ENCODE measurements around the gene ADGRL3. TPM values are rescaled to one million over a fixed set of nuclear protein-coding genes. Genes with fewer than 3 reads are reported as not detected.
"Not testable (repeated sequence)": the region's sequence is repeated elsewhere in the genome, so short reads cannot be mapped to it uniquely, and the experiment has no call there.

Gene ADGRL3
- total and polyA plus RNA-seq, 8 donors, result 0.08 to 1.4 (median 0.24) TPM

- intact Hi-C loops (cut with DNase I), result no loop called here
- no peaks in the 10 kb centered on the region for H3K4me1 ChIP-seq
- no peak for TF ChIP-seq CTCF (IDR thresholded peaks at IDR 0.05)
- H3K27ac ChIP-seq, result no peak overlapping the region
- DNase-seq, result no peak
- no peaks in the 10 kb centered on the region for H3K36me3 ChIP-seq
- H3K27me3 ChIP-seq, result no peaks in the 10 kb centered on the region
- FAIRE-seq, result no peak
- WGBS, 2 donors, result 24 to 30% methylated on average over 2 of the region's 2 CpGs
- no peak for ATAC-seq
- no peaks in the 10 kb centered on the region for H3K9me3 ChIP-seq
- H3K4me3 ChIP-seq, result no peak overlapping the region
Observed at GRCh38 chr4:61507091-61507490, 307.0 kb downstream of the ADGRL3 start.

- H3K4me3 ChIP-seq; H3K9me3 ChIP-seq; H3K36me3 ChIP-seq; H3K27ac ChIP-seq; ATAC-seq; H3K27me3 ChIP-seq; H3K4me1 ChIP-seq; FAIRE-seq; intact Hi-C loops (cut with DNase I); DNase-seq: not testable (repeated sequence)
- 77 to 83% methylated on average over 3 of the region's 3 CpGs for WGBS, 2 donors
Observed at GRCh38 chr4:61509721-61510241, 309.7 kb downstream of the ADGRL3 start.

- Histone ChIP-seq H3K4me1 (no peaks in the 10 kb centered on the region), H3K36me3 (no peaks in the 10 kb centered on the region), H3K4me3 (no peak overlapping the region), H3K27me3 (peaks cover 0 to 6% (median 0%) of the 10 kb centered on the region in 4 donors), H3K9me3 (no peaks in the 10 kb centered on the region), H3K27ac (no peak overlapping the region)
- no peak for TF ChIP-seq CTCF (IDR thresholded peaks at IDR 0.05)
- FAIRE-seq (no peak), DNase-seq (no peak), ATAC-seq (peak in 1 of 4 donors; percentile 42)
- intact Hi-C loops (cut with DNase I), result no loop called here
- WGBS, 2 donors, result 38 to 57% methylated on average over 2 of the region's 2 CpGs
Observed at GRCh38 chr4:61511716-61512488, 311.8 kb downstream of the ADGRL3 start.

- H3K4me3 ChIP-seq, result no peak overlapping the region
- TF ChIP-seq CTCF (IDR thresholded peaks at IDR 0.05), result no peak
- no peaks in the 10 kb centered on the region for H3K36me3 ChIP-seq
- WGBS, 2 donors, result 17 to 31% methylated on average over 2 of the region's 2 CpGs
- DNase-seq (no peak), FAIRE-seq (no peak), ATAC-seq (no peak)
- no peaks in the 10 kb centered on the region for H3K4me1 ChIP-seq
- intact Hi-C loops (cut with DNase I), result no loop called here
- no peak overlapping the region for H3K27ac ChIP-seq
- H3K9me3 ChIP-seq, result no peaks in the 10 kb centered on the region
- peaks cover 0 to 6% (median 0%) of the 10 kb centered on the region in 4 donors for H3K27me3 ChIP-seq
Observed at GRCh38 chr4:61514991-61515390, 314.9 kb downstream of the ADGRL3 start.

GRCh38 chr4:61517144-61517543 lies 317.0 kb downstream of the ADGRL3 start:
- H3K4me3 ChIP-seq, result no peak overlapping the region
- WGBS, 2 donors, result 20 to 27% methylated on average over 20 of the region's 20 CpGs
- H3K9me3 ChIP-seq, result no peaks in the 10 kb centered on the region
- H3K36me3 ChIP-seq, result no peaks in the 10 kb centered on the region
- FAIRE-seq (no peak), ATAC-seq (peak in 1 of 4 donors; percentile 15), DNase-seq (peak in 1 of 6 donors; percentile 52)
- H3K4me1 ChIP-seq, result no peaks in the 10 kb centered on the region
- peaks cover 0 to 6% (median 0%) of the 10 kb centered on the region in 4 donors for H3K27me3 ChIP-seq
- intact Hi-C loops (cut with DNase I), result no loop called here
- no peak for TF ChIP-seq CTCF (IDR thresholded peaks at IDR 0.05)
- H3K27ac ChIP-seq, result no peak overlapping the region

All from pancreas (tissue), 10 donors.